Mammary epithelial cell (primary cell): ENCODE measurements around the gene CENPT.

ENCODE experiments used
- EZH2 ChIP-seq: IDR thresholded peaks from 2 replicates; pipeline ENCODE4 v1.6.1; 2012; ENCODE audit warnings: low read length, inconsistent platforms, borderline replicate concordance
- TF ChIP-seq, protein P1 (sequence below), 2 donors: IDR thresholded peaks in 1 of 2; conservative IDR thresholded peaks in 1 of 2; 2 replicates each; pipeline ENCODE4 v1.5.1; 2011 to 2012; ENCODE audit warnings: inconsistent platforms in 2 of 2, low read length in 2 of 2, mild to moderate bottlenecking in 2 of 2, control low read depth in 1 of 2, low read depth in 1 of 2; ENCODE audit not compliant: insufficient read depth in 1 of 2; ENCODE audit errors: extremely low read depth in 1 of 2

DNA sequence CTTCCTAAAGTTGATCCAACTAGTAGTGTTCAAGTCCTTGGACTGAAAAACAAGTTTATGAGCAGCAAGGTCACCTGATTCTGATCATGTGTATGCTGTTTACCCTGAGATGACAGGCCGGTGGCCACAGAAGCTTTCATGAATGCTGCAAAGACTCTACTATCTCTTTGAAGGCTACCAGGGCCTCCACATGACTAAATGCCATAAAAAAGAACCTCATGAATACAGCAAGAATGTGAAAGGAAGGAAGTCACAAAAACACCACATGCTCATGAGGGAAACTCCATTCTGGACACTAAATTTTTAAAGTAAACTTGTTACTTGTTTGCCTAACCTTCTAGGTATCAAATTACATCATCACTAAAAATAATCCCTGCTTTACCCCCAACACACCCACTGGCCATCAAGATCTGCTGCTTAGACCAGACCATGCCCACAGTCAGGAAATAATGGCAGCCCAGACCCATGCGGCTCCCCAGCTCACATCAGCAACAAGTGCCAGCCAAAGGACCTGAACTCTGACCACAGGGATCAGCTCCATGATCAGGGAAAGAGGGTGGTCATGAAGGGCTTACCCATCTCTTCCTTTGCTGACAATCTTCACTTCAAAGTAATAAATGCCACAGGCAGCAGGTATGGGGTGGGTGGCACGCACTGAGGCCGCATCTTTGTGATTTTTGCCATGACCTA lies 42.5 kb downstream of the CENPT start:
- TF ChIP-seq, protein P1, sequence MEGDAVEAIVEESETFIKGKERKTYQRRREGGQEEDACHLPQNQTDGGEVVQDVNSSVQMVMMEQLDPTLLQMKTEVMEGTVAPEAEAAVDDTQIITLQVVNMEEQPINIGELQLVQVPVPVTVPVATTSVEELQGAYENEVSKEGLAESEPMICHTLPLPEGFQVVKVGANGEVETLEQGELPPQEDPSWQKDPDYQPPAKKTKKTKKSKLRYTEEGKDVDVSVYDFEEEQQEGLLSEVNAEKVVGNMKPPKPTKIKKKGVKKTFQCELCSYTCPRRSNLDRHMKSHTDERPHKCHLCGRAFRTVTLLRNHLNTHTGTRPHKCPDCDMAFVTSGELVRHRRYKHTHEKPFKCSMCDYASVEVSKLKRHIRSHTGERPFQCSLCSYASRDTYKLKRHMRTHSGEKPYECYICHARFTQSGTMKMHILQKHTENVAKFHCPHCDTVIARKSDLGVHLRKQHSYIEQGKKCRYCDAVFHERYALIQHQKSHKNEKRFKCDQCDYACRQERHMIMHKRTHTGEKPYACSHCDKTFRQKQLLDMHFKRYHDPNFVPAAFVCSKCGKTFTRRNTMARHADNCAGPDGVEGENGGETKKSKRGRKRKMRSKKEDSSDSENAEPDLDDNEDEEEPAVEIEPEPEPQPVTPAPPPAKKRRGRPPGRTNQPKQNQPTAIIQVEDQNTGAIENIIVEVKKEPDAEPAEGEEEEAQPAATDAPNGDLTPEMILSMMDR (conservative IDR thresholded peaks at IDR 0.05 in 1 of 2, IDR thresholded peaks at IDR 0.05 in 1 of 2; ENCODE audit: extremely low read depth in 1 of 2, insufficient read depth in 1 of 2, low read depth in 1 of 2, low read length in 2 of 2): no peak
- no peak for TF ChIP-seq EZH2
